AG04450 (cell line): ENCODE data around the gene KLRG1. TPM values are rescaled to one million over a fixed set of nuclear protein-coding genes. Genes with fewer than 3 reads are reported as not detected.

Experiments used
- CTCF ChIA-PET: fragments of 300-600, 350-600 bp; formaldehyde crosslinking; extraction: SDS; loops from one replicate; lab custom pipeline; 2022; ENCODE audit warnings: antibody characterized with exemption, inconsistent platforms; lab: Charles Lee
- POLR2A ChIA-PET: fragments of 350-600 bp; formaldehyde crosslinking; extraction: SDS; loops from one replicate; lab custom pipeline; 2021; ENCODE audit warnings: antibody characterized with exemption, inconsistent platforms; lab: Yijun Ruan, JAX
- DNase-seq: peaks from one replicate; pipeline ENCODE4 v3.0.0-alpha.2; 2011; ENCODE audit warnings: low read depth, low spot score
- H3K27ac ChIP-seq: one replicate; pipeline ENCODE4 v1.5.1; 2012; ENCODE audit warnings: low read depth, low read length, control low read depth
- H3K27me3 ChIP-seq: one replicate; pipeline ENCODE4 v1.6.0; 2012; ENCODE audit warnings: low read length; ENCODE audit not compliant: control insufficient read depth, insufficient read depth
- H3K4me3 ChIP-seq: 2 replicates; pipeline ENCODE4 v1.5.1; 2011; ENCODE audit warnings: mild to moderate bottlenecking, low read depth, low read length, control low read depth
- H3K9me3 ChIP-seq: 2 replicates; pipeline ENCODE4 v1.5.1; 2012; ENCODE audit warnings: low read length; ENCODE audit not compliant: control insufficient read depth, insufficient read depth
- polyA plus RNA-seq: library from polyadenylated mRNA; depleted of rRNA; stranded (reverse); fragments of >200 nt; gene quantifications from 2 replicates; pipeline ENCODE4 v1.2.3, GENCODE V29; 2011
- TF ChIP-seq, protein P1 (sequence below): IDR thresholded peaks from 2 replicates; pipeline ENCODE4 v1.5.1; 2011; ENCODE audit warnings: low read depth, low read length, control low read depth, inconsistent platforms

KLRG1 gene
- polyA plus RNA-seq, 1 experiment, result 1.7 TPM

DNA sequence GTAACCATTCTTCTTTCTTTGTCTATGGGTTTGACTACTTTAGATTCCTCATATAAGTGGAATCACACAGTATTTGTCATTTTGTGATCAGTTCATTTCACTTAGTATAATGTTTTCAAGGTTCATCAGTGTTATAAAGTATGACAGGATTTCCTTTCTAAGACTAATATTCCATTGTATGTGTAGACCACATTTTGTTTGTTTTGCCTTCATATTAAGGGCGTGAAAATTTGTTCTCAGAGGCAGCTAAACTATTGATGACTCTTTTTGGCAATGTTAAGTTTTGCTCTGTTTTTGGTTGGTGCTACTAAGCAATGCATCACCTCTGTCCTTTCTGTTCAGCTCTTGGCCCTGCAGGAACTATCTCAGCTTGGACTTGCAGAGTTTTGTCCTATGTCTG, 1.7 kb upstream of the KLRG1 start:
- Histone ChIP-seq H3K27me3 (no peaks in the 10 kb centered on the region), H3K27ac (no peak overlapping the region), H3K4me3 (no peak overlapping the region), H3K9me3 (no peaks in the 10 kb centered on the region)
- ChIA-PET POLR2A (no interaction called here), CTCF (no interaction called here)
- DNase-seq, result no peak
- TF ChIP-seq, protein P1, sequence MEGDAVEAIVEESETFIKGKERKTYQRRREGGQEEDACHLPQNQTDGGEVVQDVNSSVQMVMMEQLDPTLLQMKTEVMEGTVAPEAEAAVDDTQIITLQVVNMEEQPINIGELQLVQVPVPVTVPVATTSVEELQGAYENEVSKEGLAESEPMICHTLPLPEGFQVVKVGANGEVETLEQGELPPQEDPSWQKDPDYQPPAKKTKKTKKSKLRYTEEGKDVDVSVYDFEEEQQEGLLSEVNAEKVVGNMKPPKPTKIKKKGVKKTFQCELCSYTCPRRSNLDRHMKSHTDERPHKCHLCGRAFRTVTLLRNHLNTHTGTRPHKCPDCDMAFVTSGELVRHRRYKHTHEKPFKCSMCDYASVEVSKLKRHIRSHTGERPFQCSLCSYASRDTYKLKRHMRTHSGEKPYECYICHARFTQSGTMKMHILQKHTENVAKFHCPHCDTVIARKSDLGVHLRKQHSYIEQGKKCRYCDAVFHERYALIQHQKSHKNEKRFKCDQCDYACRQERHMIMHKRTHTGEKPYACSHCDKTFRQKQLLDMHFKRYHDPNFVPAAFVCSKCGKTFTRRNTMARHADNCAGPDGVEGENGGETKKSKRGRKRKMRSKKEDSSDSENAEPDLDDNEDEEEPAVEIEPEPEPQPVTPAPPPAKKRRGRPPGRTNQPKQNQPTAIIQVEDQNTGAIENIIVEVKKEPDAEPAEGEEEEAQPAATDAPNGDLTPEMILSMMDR, result no peak

DNA sequence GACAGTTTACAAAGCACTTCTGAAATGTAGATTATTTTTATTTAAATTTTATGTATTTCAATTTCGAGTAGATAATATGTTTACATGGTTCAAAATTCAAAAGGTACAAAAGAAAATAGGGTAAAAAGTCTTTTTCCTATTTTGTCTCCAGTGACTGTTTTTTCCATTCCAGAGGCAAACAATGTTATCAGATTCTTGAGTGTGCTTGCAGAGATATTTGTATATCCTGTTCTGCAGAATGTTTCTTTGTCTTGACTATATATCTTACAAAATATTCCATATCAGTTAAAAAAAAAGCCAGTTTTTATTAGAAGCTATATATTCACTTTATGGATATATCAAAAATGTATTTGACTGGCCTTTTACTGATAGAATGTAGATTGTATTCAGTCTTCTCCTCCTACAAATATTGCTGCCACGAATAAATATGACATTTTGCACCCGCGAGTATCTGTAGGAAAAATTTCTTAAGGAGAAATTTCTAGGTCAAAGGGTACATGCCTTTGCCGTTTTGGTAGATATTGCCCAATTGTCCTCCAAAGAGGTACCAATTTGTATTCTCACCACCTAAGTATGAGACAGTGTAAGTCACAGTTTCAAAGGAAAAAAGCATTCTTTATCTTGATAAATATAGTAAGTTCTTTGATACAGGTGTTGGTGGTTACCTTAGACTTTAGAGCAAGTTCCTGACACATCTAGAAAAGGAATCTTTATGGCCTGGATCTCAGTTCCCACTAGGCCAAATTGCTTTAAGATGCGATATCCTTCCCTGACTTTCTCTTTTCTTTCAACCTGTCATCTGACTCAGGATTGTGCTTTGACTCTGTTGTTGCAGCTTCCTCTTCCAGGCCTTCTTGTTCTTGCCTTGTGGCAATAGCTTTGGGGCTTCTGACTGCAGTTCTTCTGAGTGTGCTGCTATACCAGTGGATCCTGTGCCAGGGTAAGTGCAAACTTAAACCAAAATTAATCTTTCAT, 2.3 kb downstream of the KLRG1 start:
- H3K4me3 ChIP-seq, result no peak overlapping the region
- H3K27me3 ChIP-seq, result no peaks in the 10 kb centered on the region
- TF ChIP-seq, protein P1, result no peak
- no peak overlapping the region for H3K27ac ChIP-seq
- POLR2A ChIA-PET, result no interaction called here
- no peak for DNase-seq
- CTCF ChIA-PET, result no interaction called here
- no peaks in the 10 kb centered on the region for H3K9me3 ChIP-seq

DNA sequence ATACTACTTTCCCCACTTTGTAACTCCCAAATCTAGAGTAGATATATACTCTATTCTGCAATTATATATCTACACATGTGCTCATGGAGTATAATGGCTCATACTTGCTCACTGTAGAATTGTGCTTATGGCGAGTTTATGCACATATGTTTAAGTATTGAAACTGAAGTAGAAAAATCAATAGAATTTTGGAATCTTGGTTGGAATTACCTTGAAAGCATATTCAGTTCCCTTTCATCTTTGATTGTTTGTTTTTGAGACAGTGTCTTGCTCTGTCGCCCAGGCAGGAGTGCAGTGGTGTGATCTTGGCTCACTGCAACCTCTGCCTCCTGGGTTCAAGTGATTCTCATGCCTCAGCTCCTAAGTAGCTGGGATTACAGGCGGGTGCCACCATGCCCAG, 4.5 kb downstream of the KLRG1 start:
- DNase-seq, result no peak
- H3K4me3 ChIP-seq, result no peak overlapping the region
- ChIA-PET POLR2A (no interaction called here), CTCF (no interaction called here)
- no peaks in the 10 kb centered on the region for H3K9me3 ChIP-seq
- H3K27ac ChIP-seq, result no peak overlapping the region
- TF ChIP-seq, protein P1, result no peak
- H3K27me3 ChIP-seq, result no peaks in the 10 kb centered on the region

DNA sequence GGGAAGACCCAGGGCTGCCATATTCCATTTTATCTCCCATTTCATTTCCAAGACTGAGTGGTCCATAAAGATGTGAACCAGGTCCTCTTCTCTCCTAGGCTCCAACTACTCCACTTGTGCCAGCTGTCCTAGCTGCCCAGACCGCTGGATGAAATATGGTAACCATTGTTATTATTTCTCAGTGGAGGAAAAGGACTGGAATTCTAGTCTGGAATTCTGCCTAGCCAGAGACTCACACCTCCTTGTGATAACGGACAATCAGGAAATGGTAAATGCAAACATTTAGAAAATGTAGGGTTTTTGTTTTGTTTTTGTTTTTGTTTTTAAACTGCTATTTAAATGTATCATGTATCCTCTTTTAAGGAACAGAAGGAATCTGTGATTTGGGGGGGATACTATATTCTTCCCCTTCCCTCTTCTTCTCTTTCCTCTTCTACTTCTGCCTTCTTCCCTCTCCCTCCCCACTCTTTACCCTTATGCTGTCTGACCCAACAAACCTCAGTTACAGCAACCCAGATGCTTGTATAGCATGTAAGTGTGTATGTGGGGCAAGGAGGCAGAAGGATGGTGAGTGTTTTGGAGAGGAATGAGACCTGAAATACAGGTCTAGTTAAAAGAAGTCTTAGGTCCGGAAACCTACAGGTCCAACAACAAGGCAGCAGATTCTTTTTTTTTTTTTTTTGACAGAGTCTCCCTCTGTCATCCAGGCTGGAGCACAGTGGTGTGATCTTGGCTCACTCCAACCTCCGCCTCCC, 5.9 kb downstream of the KLRG1 start:
- no peak for DNase-seq
- Histone ChIP-seq H3K27me3 (no peaks in the 10 kb centered on the region), H3K4me3 (no peak overlapping the region), H3K27ac (no peak overlapping the region), H3K9me3 (no peaks in the 10 kb centered on the region)
- TF ChIP-seq, protein P1, result no peak
- POLR2A ChIA-PET, result no interaction called here
- CTCF ChIA-PET, result no interaction called here
